Measurements from ENCODE around the gene PTPRK. TPM values are rescaled to one million over a fixed set of nuclear protein-coding genes. Genes with fewer than 3 reads are reported as not detected.

Gene PTPRK
- total and polyA plus RNA-seq, 2 donors (not counting 1 experiment from before 2014, with no cell fraction given), result 16.2 to 18.7 TPM

- ChIA-PET CTCF (no interaction called here), POLR2A (no interaction called here)
- no peak overlapping the region for H3K4me3 Mint-ChIP-seq
- Histone ChIP-seq H3K36me3 (replicated peaks in 1 of 2; ENCODE audit: control extremely low read depth in 1 of 2, control insufficient read depth in 1 of 2, extremely low read depth in 1 of 2, insufficient read depth in 2 of 2, low read length in 1 of 2) (peaks cover 0 to 1% of the 10 kb centered on the region in 2 experiments), H2AFZ (ENCODE audit: insufficient read depth, low read depth, low read length, poor library complexity, severe bottlenecking) (no peak overlapping the region), H3K27ac (ENCODE audit: low read length in 2 of 2) (no peak overlapping the region), H3K9ac (ENCODE audit: low read length) (no peak overlapping the region), H3K9me3 (ENCODE audit: control extremely low read depth in 1 of 3, control insufficient read depth in 2 of 3, insufficient read depth in 1 of 3, low read length in 2 of 3) (no peaks in the 10 kb centered on the region), H3K27me3 (replicated peaks in 1 of 4; ENCODE audit: control extremely low read depth in 1 of 4, control insufficient read depth in 3 of 4, insufficient read depth in 4 of 4, low read length in 3 of 4) (no peaks in the 10 kb centered on the region), H3K4me2 (replicated peaks; ENCODE audit: low read depth, low read length, poor library complexity, severe bottlenecking) (no peak overlapping the region), H3K4me3 (ENCODE audit: control extremely low read depth in 1 of 5, extremely low read depth in 1 of 5, insufficient read depth in 1 of 5, low read depth in 2 of 5, low read length in 4 of 5) (no peak overlapping the region), H3K4me1 (ENCODE audit: control insufficient read depth in 2 of 2, insufficient read depth in 2 of 2, low read length in 2 of 2) (no peaks in the 10 kb centered on the region), H4K20me1 (ENCODE audit: control insufficient read depth, insufficient read depth, low read length, poor library complexity, severe bottlenecking) (no peaks in the 10 kb centered on the region), H3K79me2 (ENCODE audit: control insufficient read depth, insufficient read depth, low read length) (no peaks in the 10 kb centered on the region)
- ATAC-seq (ENCODE audit: low read depth) (no peak), DNase-seq (no peak)
- intact Hi-C loops (cut with micrococcal nuclease), result no loop called here
- no peaks in the 10 kb centered on the region for H3K4me1 Mint-ChIP-seq
- TF ChIP-seq EZH2 (IDR thresholded peaks at IDR 0.05; ENCODE audit: borderline replicate concordance, insufficient read depth, low read depth, low read length, poor library complexity, severe bottlenecking) (no peak), CTCF (IDR thresholded peaks at IDR 0.05) (no peak)
- WGBS (ENCODE audit: insufficient coverage), result no CpG with 5 or more reads among the region's 3 CpGs
- H3K27ac Mint-ChIP-seq, result no peak overlapping the region
- no peaks in the 10 kb centered on the region for H3K27me3 Mint-ChIP-seq
- H3K9me3 Mint-ChIP-seq (ENCODE audit: insufficient read depth), result no peaks in the 10 kb centered on the region
Observed at GRCh38 chr6:128131566-128131965, 388.8 kb downstream of the PTPRK start.

- POLR2A ChIA-PET, result no interaction called here
- Histone ChIP-seq H3K4me1 (ENCODE audit: control insufficient read depth in 2 of 2, insufficient read depth in 2 of 2, low read length in 2 of 2) (no peaks in the 10 kb centered on the region), H3K27me3 (replicated peaks in 1 of 4; ENCODE audit: control extremely low read depth in 1 of 4, control insufficient read depth in 3 of 4, insufficient read depth in 4 of 4, low read length in 3 of 4) (no peaks in the 10 kb centered on the region), H3K4me3 (ENCODE audit: control extremely low read depth in 1 of 5, extremely low read depth in 1 of 5, insufficient read depth in 1 of 5, low read depth in 2 of 5, low read length in 4 of 5) (no peak overlapping the region), H3K27ac (ENCODE audit: low read length in 2 of 2) (no peak overlapping the region), H4K20me1 (ENCODE audit: control insufficient read depth, insufficient read depth, low read length, poor library complexity, severe bottlenecking) (no peaks in the 10 kb centered on the region), H3K36me3 (replicated peaks in 1 of 2; ENCODE audit: control extremely low read depth in 1 of 2, control insufficient read depth in 1 of 2, extremely low read depth in 1 of 2, insufficient read depth in 2 of 2, low read length in 1 of 2) (peaks cover 0 to 1% of the 10 kb centered on the region in 2 experiments), H2AFZ (ENCODE audit: insufficient read depth, low read depth, low read length, poor library complexity, severe bottlenecking) (no peak overlapping the region), H3K79me2 (ENCODE audit: control insufficient read depth, insufficient read depth, low read length) (no peaks in the 10 kb centered on the region), H3K9ac (ENCODE audit: low read length) (no peak overlapping the region), H3K9me3 (ENCODE audit: control extremely low read depth in 1 of 3, control insufficient read depth in 2 of 3, insufficient read depth in 1 of 3, low read length in 2 of 3) (no peaks in the 10 kb centered on the region), H3K4me2 (replicated peaks; ENCODE audit: low read depth, low read length, poor library complexity, severe bottlenecking) (no peak overlapping the region)
- no peak overlapping the region for H3K4me3 Mint-ChIP-seq
- H3K27ac Mint-ChIP-seq, result no peak overlapping the region
- intact Hi-C loops (cut with micrococcal nuclease), result no loop called here
- H3K27me3 Mint-ChIP-seq, result no peaks in the 10 kb centered on the region
- DNase-seq (no peak), ATAC-seq (ENCODE audit: low read depth) (no peak)
- no peak for TF ChIP-seq CTCF (IDR thresholded peaks at IDR 0.05)
- TF ChIP-seq EZH2 (IDR thresholded peaks at IDR 0.05; ENCODE audit: borderline replicate concordance, insufficient read depth, low read depth, low read length, poor library complexity, severe bottlenecking), result no peak
- 94% methylated on average over 2 of the region's 4 CpGs for WGBS (ENCODE audit: insufficient coverage)
- CTCF ChIA-PET, result no interaction called here
- no peaks in the 10 kb centered on the region for H3K4me1 Mint-ChIP-seq
- no peaks in the 10 kb centered on the region for H3K9me3 Mint-ChIP-seq (ENCODE audit: insufficient read depth)
Observed at GRCh38 chr6:128131036-128131435, 389.4 kb downstream of the PTPRK start.
